K562 (cell line): Measurements from ENCODE around the gene EGFL7.

Experiments
- CBFA2T3 ChIP-seq: fragments of 450-650 bp; IDR thresholded peaks from 2 replicates; pipeline ENCODE4 v1.6.1; 2017
- EP300 ChIP-seq: IDR thresholded peaks from 2 replicates; pipeline ENCODE4 v1.6.1; 2012; ENCODE audit warnings: low read length, improper control_type of control experiment
- EZH2 ChIP-seq: IDR thresholded peaks from 2 replicates; pipeline ENCODE4 v1.6.1; 2012; ENCODE audit warnings: low read depth, mild to moderate bottlenecking, inconsistent platforms, low read length, borderline replicate concordance
- MAX ChIP-seq: sonication (generic); formaldehyde crosslinking; IDR thresholded peaks from 2 replicates; pipeline ENCODE4 v1.9.0; 2022; ENCODE audit warnings: mild to moderate bottlenecking, missing genetic modification reagents
- PKNOX1 ChIP-seq: fragments of 450-650 bp; IDR thresholded peaks from 2 replicates; pipeline ENCODE4 v1.6.1; 2016
- POLR2A ChIP-seq: fragments of 450-650 bp; conservative IDR thresholded peaks from 2 replicates; pipeline ENCODE4 v1.6.1; 2016
- SOX6 ChIP-seq: fragments of 450-650 bp; IDR thresholded peaks from 2 replicates; pipeline ENCODE4 v1.6.1; 2014; ENCODE audit warnings: mild to moderate bottlenecking
- UBTF ChIP-seq, 2 experiments: IDR thresholded peaks; 2 replicates each; pipeline ENCODE4 v1.6.1; 2012; ENCODE audit warnings: improper control_type of control experiment in 2 of 2, low read depth in 2 of 2, low read length in 2 of 2, borderline replicate concordance in 1 of 2
- ZFP30 ChIP-seq: fragments of 250-450 bp; sonication (Bioruptor Pico); IDR thresholded peaks from 2 replicates; pipeline ENCODE4 v1.8.0; 2022; ENCODE audit warnings: moderate library complexity, mild to moderate bottlenecking, inconsistent platforms, borderline replicate concordance
- ZNF592 ChIP-seq: fragments of 450-650 bp; IDR thresholded peaks from 2 replicates; pipeline ENCODE4 v1.6.1; 2017; ENCODE audit warnings: antibody characterized with exemption, mild to moderate bottlenecking

GRCh38 chr9:136703276-136703860 is 40.7 kb downstream of the EGFL7 start:
- TF ChIP-seq PKNOX1 (no peak), POLR2A (no peak), SOX6 (no peak), MAX (no peak), UBTF (IDR thresholded peaks at IDR 0.05; ENCODE audit: borderline replicate concordance in 1 of 2, low read depth in 2 of 2, low read length in 2 of 2) (no peak), CBFA2T3 (no peak), ZFP30 (CRISPR knock-in tag) (no peak), ZNF592 (no peak), EZH2 (no peak), EP300 (no peak)
